ENCODE measurements around the gene MAP2K6. TPM values are rescaled to one million over a fixed set of nuclear protein-coding genes. Genes with fewer than 3 reads are reported as not detected.

Gene MAP2K6
- total and polyA plus RNA-seq, 10 donors: 3.4 to 36.3 (median 10.2) TPM

DNA sequence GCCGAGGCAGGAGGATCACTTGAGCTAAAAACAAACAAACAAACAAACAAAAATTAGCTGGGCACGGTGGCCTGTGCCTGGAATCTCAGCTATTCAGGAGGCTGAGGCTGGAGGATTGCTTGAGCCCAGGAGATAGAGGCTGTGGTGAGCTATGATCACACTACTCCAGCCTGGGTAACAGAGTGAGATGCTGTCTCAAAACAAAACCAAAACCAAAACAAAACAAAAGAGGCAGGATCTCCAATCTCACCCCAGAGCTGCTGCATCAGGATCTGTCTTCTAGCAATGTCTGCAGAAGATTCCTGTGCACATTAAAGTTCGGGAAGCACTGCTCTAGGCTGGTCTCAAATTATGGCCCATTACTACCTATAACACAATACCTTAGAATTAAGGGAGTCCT is 43.1 kb downstream of the MAP2K6 start:
- H3K27me3 ChIP-seq (replicated peaks in 1 of 7): no peaks in the 10 kb centered on the region
- intact Hi-C loops (cut with DNase I; ENCODE audit: low total_unique reads): no loop called here
- 83 to 93% (median 88%) methylated on average over 3 of the region's 3 CpGs for WGBS, 5 donors
- H3K4me3 ChIP-seq: no peak overlapping the region
- no peak for DNase-seq
- no peaks in the 10 kb centered on the region for H3K4me1 ChIP-seq
- no peak for TF ChIP-seq POLR2AphosphoS5 (IDR thresholded peaks at IDR 0.05)
- no peak for TF ChIP-seq POLR2A (IDR thresholded peaks at IDR 0.05)
- TF ChIP-seq, protein P1, sequence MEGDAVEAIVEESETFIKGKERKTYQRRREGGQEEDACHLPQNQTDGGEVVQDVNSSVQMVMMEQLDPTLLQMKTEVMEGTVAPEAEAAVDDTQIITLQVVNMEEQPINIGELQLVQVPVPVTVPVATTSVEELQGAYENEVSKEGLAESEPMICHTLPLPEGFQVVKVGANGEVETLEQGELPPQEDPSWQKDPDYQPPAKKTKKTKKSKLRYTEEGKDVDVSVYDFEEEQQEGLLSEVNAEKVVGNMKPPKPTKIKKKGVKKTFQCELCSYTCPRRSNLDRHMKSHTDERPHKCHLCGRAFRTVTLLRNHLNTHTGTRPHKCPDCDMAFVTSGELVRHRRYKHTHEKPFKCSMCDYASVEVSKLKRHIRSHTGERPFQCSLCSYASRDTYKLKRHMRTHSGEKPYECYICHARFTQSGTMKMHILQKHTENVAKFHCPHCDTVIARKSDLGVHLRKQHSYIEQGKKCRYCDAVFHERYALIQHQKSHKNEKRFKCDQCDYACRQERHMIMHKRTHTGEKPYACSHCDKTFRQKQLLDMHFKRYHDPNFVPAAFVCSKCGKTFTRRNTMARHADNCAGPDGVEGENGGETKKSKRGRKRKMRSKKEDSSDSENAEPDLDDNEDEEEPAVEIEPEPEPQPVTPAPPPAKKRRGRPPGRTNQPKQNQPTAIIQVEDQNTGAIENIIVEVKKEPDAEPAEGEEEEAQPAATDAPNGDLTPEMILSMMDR (IDR thresholded peaks at IDR 0.05 in 8 of 11, conservative IDR thresholded peaks at IDR 0.05 in 3 of 11): no peak
- no peaks in the 10 kb centered on the region for H3K36me3 ChIP-seq
- no peaks in the 10 kb centered on the region for H3K9me3 ChIP-seq
- no peak overlapping the region for H3K27ac ChIP-seq

DNA sequence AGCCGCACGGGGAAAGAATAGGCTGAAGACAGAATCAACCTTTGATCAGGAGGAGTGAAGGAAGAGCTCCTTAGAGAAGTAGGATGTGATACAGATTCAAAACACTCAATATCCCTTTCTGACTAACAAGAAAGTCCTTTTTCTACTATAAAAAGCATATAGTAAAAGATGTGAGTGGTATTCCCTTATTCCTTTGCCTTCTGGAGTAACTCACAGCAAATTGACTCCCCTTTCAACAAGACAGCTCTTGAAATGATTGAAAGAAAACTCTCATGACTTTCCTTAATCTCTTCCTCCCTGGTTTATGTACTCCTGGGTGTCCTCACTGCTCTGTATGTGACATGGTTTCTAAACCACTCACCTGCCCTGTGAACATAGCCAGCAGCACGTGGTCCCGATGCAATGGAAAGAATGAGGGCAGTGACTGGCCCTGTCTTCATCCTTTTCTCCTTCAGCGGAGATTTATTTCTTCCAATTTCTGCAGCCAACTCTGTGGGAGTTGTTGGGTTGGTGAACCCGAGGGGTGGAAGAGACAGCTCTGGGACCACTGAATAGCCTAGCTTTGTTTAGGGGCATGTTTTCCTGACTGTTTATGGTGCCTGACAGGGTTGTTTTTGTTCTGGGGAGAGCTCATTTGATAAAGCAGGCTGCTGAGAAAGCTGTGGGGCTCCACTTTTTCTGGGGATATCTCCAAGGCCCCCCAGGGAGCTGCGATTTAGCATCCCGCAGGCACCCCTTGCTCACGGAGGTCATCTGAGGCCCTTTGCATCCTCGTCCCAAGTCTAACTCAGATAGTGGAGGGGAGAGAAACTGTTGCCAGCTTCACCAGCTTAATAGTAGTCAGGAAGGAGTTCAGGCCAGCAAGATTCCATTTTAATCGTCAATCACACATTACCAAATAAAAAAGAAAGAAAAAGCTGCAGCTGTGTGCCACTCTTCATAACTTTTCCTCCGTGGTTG is 46.7 kb downstream of the MAP2K6 start:
- no peak overlapping the region for H3K27ac ChIP-seq
- no peak for DNase-seq
- H3K9me3 ChIP-seq: no peaks in the 10 kb centered on the region
- H3K4me1 ChIP-seq: no peaks in the 10 kb centered on the region
- no peak overlapping the region for H3K4me3 ChIP-seq
- 81 to 87% (median 85%) methylated on average over 12 of the region's 12 CpGs for WGBS, 5 donors
- H3K36me3 ChIP-seq: no peaks in the 10 kb centered on the region
- TF ChIP-seq POLR2A (IDR thresholded peaks at IDR 0.05): no peak
- no peaks in the 10 kb centered on the region for H3K27me3 ChIP-seq (replicated peaks in 1 of 7)
- intact Hi-C loops (cut with DNase I; ENCODE audit: low total_unique reads): no loop called here

DNA sequence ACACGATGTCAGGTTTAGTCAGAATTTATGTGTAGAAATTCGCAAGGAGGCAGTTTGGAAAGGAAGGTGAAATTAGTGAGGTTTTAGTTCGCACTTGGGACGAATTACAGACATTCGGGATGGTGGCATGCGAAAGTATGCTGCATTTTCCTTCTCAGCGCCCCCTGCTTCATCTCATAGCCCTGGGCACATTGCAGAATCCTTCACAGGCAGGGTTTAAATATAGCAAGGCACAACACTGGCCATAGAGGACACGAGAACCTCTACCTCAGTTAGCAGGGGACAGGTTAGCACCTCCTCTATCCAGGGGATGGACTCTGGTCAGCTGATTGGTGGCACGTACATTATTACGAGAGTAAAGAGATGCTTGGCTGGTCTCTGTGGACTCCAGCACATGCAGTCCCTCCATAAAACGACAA is 47.5 kb downstream of the MAP2K6 start:
- intact Hi-C loops (cut with DNase I; ENCODE audit: low total_unique reads): no loop called here
- Histone ChIP-seq H3K27ac (no peak overlapping the region), H3K9me3 (no peaks in the 10 kb centered on the region), H3K27me3 (replicated peaks in 1 of 7) (no peaks in the 10 kb centered on the region), H3K4me1 (no peaks in the 10 kb centered on the region), H3K36me3 (no peaks in the 10 kb centered on the region), H3K4me3 (no peak overlapping the region)
- 90 to 95% (median 93%) methylated on average over 11 of the region's 11 CpGs for WGBS, 5 donors
- no peak for TF ChIP-seq POLR2AphosphoS5 (IDR thresholded peaks at IDR 0.05)
- no peak for TF ChIP-seq POLR2A (IDR thresholded peaks at IDR 0.05)
- TF ChIP-seq, protein P1 (IDR thresholded peaks at IDR 0.05 in 8 of 11, conservative IDR thresholded peaks at IDR 0.05 in 3 of 11): no peak
- no peak for DNase-seq

DNA sequence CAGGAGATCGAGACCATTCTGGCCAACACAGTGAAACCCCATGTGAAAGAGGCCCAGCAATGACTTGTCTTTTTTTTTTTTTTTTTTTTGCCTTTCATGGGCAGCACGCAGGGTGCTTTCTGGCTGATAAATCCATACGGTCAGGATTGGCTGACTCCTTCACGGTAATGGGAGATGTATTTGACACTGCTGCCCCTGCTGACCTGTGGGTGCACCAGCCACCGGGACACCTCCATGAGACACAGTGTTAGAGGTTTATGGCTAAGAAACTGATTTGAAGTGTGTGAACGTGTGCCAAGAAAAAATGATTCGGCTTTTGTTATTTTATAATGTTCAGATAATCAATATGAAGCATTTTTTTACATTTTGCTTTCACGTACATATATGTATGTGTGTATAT is 48.4 kb downstream of the MAP2K6 start:
- Histone ChIP-seq H3K36me3 (no peaks in the 10 kb centered on the region), H3K4me3 (no peak overlapping the region), H3K9me3 (no peaks in the 10 kb centered on the region), H3K27ac (no peak overlapping the region), H3K4me1 (no peaks in the 10 kb centered on the region), H3K27me3 (replicated peaks in 1 of 7) (no peaks in the 10 kb centered on the region)
- TF ChIP-seq, protein P1 (IDR thresholded peaks at IDR 0.05 in 8 of 11, conservative IDR thresholded peaks at IDR 0.05 in 3 of 11): no peak
- TF ChIP-seq POLR2AphosphoS5 (IDR thresholded peaks at IDR 0.05): no peak
- TF ChIP-seq POLR2A (IDR thresholded peaks at IDR 0.05): no peak
- no peak for DNase-seq
- intact Hi-C loops (cut with DNase I; ENCODE audit: low total_unique reads): no loop called here
- WGBS, 5 donors: 93 to 96% (median 95%) methylated on average over 8 of the region's 8 CpGs

Data from spleen (tissue), 11 donors.